Measurements from ENCODE around the gene HBG1. TPM values are rescaled to one million over a fixed set of nuclear protein-coding genes. Genes with fewer than 3 reads are reported as not detected.

Gene HBG1
- total RNA-seq, 4 donors from 2014 or later, result not detected

- Histone ChIP-seq H3K4me1 (no peaks in the 10 kb centered on the region), H3K27ac (replicated peaks in 1 of 4) (no peak within 1 kb of the TSS), H3K9me3 (no peaks in the 10 kb centered on the region), H3K4me3 (no peak within 1 kb of the TSS), H3K27me3 (no peaks in the 10 kb centered on the region), H3K36me3 (no peaks in the 10 kb centered on the region)
- TF ChIP-seq POLR2A (IDR thresholded peaks at IDR 0.05; ENCODE audit: low read depth) (no peak), CTCF (IDR thresholded peaks at IDR 0.05) (no peak), EP300 (IDR thresholded peaks at IDR 0.05) (no peak), POLR2AphosphoS5 (IDR thresholded peaks at IDR 0.05) (no peak)
- intact Hi-C loops (cut with DNase I), result no loop called here
- WGBS, result 33% methylated on average over 2 of the region's 2 CpGs
- no peak for DNase-seq (ENCODE audit: extremely low spot score)
Observed at GRCh38 chr11:5234381-5234834, 15.2 kb downstream of the HBG1 start, which contains the start of gene HBD. TSS of gene HBD (minus strand) at chr11:5234483. CDS start at chr11:5234433, 50 bp downstream.

GRCh38 chr11:5233307-5233706, 16.4 kb downstream of the HBG1 start:
- 74% methylated on average over 1 of the region's 1 CpG for WGBS
- no peak for DNase-seq (ENCODE audit: extremely low spot score)
- TF ChIP-seq CTCF (IDR thresholded peaks at IDR 0.05), result no peak
- no peak for TF ChIP-seq EP300 (IDR thresholded peaks at IDR 0.05)
- no peak for TF ChIP-seq POLR2AphosphoS5 (IDR thresholded peaks at IDR 0.05)
- TF ChIP-seq POLR2A (IDR thresholded peaks at IDR 0.05; ENCODE audit: low read depth), result no peak
- intact Hi-C loops (cut with DNase I), result no loop called here
- no peaks in the 10 kb centered on the region for H3K36me3 ChIP-seq
- H3K4me1 ChIP-seq, result no peaks in the 10 kb centered on the region
- H3K27ac ChIP-seq (replicated peaks in 1 of 4), result no peak overlapping the region
- no peak overlapping the region for H3K4me3 ChIP-seq
- no peaks in the 10 kb centered on the region for H3K27me3 ChIP-seq
- H3K9me3 ChIP-seq, result no peaks in the 10 kb centered on the region

- no peaks in the 10 kb centered on the region for H3K9me3 ChIP-seq
- no peak overlapping the region for H3K4me3 ChIP-seq
- no peak for TF ChIP-seq POLR2AphosphoS5 (IDR thresholded peaks at IDR 0.05)
- no peak for TF ChIP-seq EP300 (IDR thresholded peaks at IDR 0.05)
- no peak for TF ChIP-seq CTCF (IDR thresholded peaks at IDR 0.05)
- no peak for TF ChIP-seq POLR2A (IDR thresholded peaks at IDR 0.05; ENCODE audit: low read depth)
- 92% methylated on average over 2 of the region's 2 CpGs for WGBS
- H3K36me3 ChIP-seq, result no peaks in the 10 kb centered on the region
- H3K4me1 ChIP-seq, result no peaks in the 10 kb centered on the region
- H3K27me3 ChIP-seq, result no peaks in the 10 kb centered on the region
- no peak for DNase-seq (ENCODE audit: extremely low spot score)
- no peak overlapping the region for H3K27ac ChIP-seq (replicated peaks in 1 of 4)
- intact Hi-C loops (cut with DNase I), result no loop called here
Observed at GRCh38 chr11:5232821-5233220, 16.8 kb downstream of the HBG1 start.

- H3K27me3 ChIP-seq, result no peaks in the 10 kb centered on the region
- no peak overlapping the region for H3K4me3 ChIP-seq
- WGBS, result 73% methylated on average over 3 of the region's 3 CpGs
- intact Hi-C loops (cut with DNase I), result no loop called here
- no peak for TF ChIP-seq EP300 (IDR thresholded peaks at IDR 0.05)
- no peaks in the 10 kb centered on the region for H3K36me3 ChIP-seq
- no peak for DNase-seq (ENCODE audit: extremely low spot score)
- no peak overlapping the region for H3K27ac ChIP-seq (replicated peaks in 1 of 4)
- H3K4me1 ChIP-seq, result no peaks in the 10 kb centered on the region
- H3K9me3 ChIP-seq, result no peaks in the 10 kb centered on the region
Observed at GRCh38 chr11:5232176-5232575, 17.5 kb downstream of the HBG1 start.

GRCh38 chr11:5231111-5231510, 18.5 kb downstream of the HBG1 start:
- intact Hi-C loops (cut with DNase I), result no loop called here
- no peaks in the 10 kb centered on the region for H3K36me3 ChIP-seq
- 72% methylated on average over 2 of the region's 2 CpGs for WGBS
- no peaks in the 10 kb centered on the region for H3K27me3 ChIP-seq
- no peak overlapping the region for H3K4me3 ChIP-seq
- H3K9me3 ChIP-seq, result no peaks in the 10 kb centered on the region
- H3K27ac ChIP-seq (replicated peaks in 1 of 4), result no peak overlapping the region
- DNase-seq (ENCODE audit: extremely low spot score), result no peak
- TF ChIP-seq CTCF (IDR thresholded peaks at IDR 0.05) (no peak), POLR2A (IDR thresholded peaks at IDR 0.05; ENCODE audit: low read depth) (no peak), EP300 (IDR thresholded peaks at IDR 0.05) (no peak), POLR2AphosphoS5 (IDR thresholded peaks at IDR 0.05) (no peak)
- no peaks in the 10 kb centered on the region for H3K4me1 ChIP-seq

Measured in esophagus muscularis mucosa (tissue), 4 donors.